ENCODE data around the gene GPX3.

GPX3 gene

GRCh38 chr5:151020304-151021110, at the start of gene GPX3:
Gene GPX3, plus strand, starts transcription at chr5:151020591. Its CDS starts 64 bp downstream, at chr5:151020655.
- DNase-seq = no peak

GRCh38 chr5:150978590-150978989, 41.8 kb upstream of the GPX3 start:
- no peak for DNase-seq

- no peak for DNase-seq
Measured at GRCh38 chr5:150987746-150988145, 32.6 kb upstream of the GPX3 start.

GRCh38 chr5:150989695-150990094, 30.7 kb upstream of the GPX3 start:
- DNase-seq = no peak

- no peak for DNase-seq
Measured at GRCh38 chr5:150992705-150993104, 27.7 kb upstream of the GPX3 start.

- DNase-seq = no peak
Measured at GRCh38 chr5:150993422-150993821, 27.0 kb upstream of the GPX3 start.

GRCh38 chr5:150993826-150994412, 26.5 kb upstream of the GPX3 start:
- no peak for DNase-seq

GRCh38 chr5:150999704-151000442, 20.5 kb upstream of the GPX3 start:
- no peak for DNase-seq

- no peak for DNase-seq
Measured at GRCh38 chr5:151001436-151001835, 19.0 kb upstream of the GPX3 start.

- peak; percentile 23 for DNase-seq
Measured at GRCh38 chr5:151002250-151002649, 18.1 kb upstream of the GPX3 start.

- DNase-seq = no peak
Measured at GRCh38 chr5:151002681-151003502, 17.5 kb upstream of the GPX3 start.

- no peak for DNase-seq
Measured at GRCh38 chr5:151003503-151003860, 16.9 kb upstream of the GPX3 start.

- DNase-seq = no peak
Measured at GRCh38 chr5:151004499-151004898, 15.9 kb upstream of the GPX3 start.

GRCh38 chr5:151005187-151005949, 15.0 kb upstream of the GPX3 start:
- no peak for DNase-seq

- peak; percentile 7 for DNase-seq
Measured at GRCh38 chr5:151005950-151006576, 14.3 kb upstream of the GPX3 start.

GRCh38 chr5:151006704-151007334, 13.6 kb upstream of the GPX3 start:
- no peak for DNase-seq

GRCh38 chr5:151007430-151008209, 12.8 kb upstream of the GPX3 start:
- DNase-seq = no peak

- DNase-seq = no peak
Measured at GRCh38 chr5:151008210-151008491, 12.2 kb upstream of the GPX3 start.

GRCh38 chr5:151008906-151009305, 11.5 kb upstream of the GPX3 start:
- DNase-seq = no peak

GRCh38 chr5:151012862-151013261, 7.5 kb upstream of the GPX3 start:
- no peak for DNase-seq
